Measurements from ENCODE around the gene KDM2B. TPM values are rescaled to one million over a fixed set of nuclear protein-coding genes. Genes with fewer than 3 reads are reported as not detected.

KDM2B gene
- polyA plus RNA-seq, 1 of the 3 experiments (the other 2 are of a cell fraction), result 11.5 TPM

DNA sequence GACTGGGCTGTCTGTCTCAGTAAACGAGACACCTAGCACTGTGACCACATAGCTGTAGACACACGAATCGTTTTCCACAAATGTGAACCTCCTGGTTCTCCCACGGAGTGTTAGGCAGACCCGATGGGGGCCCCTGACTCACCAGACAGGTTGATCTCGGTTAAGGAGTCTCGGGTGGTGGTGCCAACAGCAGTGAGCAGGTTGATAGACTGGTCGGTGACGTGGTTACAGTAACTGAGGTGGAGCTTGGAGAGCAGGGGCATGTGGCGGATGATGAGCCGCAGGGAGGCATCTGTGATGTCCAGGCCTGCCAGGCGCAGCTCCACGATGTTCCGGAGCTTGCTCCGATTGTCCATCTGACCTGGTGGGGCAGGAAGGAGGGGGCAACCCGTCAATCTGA is 141.1 kb downstream of the KDM2B start:
- no peak for TF ChIP-seq YY1 (IDR thresholded peaks at IDR 0.05; ENCODE audit: low read depth)
- TF ChIP-seq EZH2phosphoT487 (IDR thresholded peaks at IDR 0.05; ENCODE audit: borderline replicate concordance, low read depth), result no peak
- no peak for TF ChIP-seq FOXJ3 (CRISPR knock-in tag; IDR thresholded peaks at IDR 0.05)
- TF ChIP-seq RXRA (IDR thresholded peaks at IDR 0.05; ENCODE audit: borderline replicate concordance, low read depth), result no peak
- no peak for TF ChIP-seq RFX5 (IDR thresholded peaks at IDR 0.05; ENCODE audit: low read length)
- TF ChIP-seq JUND (IDR thresholded peaks at IDR 0.05), result no peak
- TF ChIP-seq CHD2 (IDR thresholded peaks at IDR 0.05; ENCODE audit: low read length, partially characterized antibody), result no peak
- no peak for TF ChIP-seq POLR2AphosphoS5 (IDR thresholded peaks at IDR 0.05; ENCODE audit: low read depth, low read length)
- TF ChIP-seq RCOR1 (IDR thresholded peaks at IDR 0.05; ENCODE audit: low read length), result no peak
- no peak for TF ChIP-seq TCF12 (IDR thresholded peaks at IDR 0.05)
- no peak for TF ChIP-seq TAF1 (IDR thresholded peaks at IDR 0.05; ENCODE audit: borderline replicate concordance, low read depth, low read length)
- TF ChIP-seq, protein P1, sequence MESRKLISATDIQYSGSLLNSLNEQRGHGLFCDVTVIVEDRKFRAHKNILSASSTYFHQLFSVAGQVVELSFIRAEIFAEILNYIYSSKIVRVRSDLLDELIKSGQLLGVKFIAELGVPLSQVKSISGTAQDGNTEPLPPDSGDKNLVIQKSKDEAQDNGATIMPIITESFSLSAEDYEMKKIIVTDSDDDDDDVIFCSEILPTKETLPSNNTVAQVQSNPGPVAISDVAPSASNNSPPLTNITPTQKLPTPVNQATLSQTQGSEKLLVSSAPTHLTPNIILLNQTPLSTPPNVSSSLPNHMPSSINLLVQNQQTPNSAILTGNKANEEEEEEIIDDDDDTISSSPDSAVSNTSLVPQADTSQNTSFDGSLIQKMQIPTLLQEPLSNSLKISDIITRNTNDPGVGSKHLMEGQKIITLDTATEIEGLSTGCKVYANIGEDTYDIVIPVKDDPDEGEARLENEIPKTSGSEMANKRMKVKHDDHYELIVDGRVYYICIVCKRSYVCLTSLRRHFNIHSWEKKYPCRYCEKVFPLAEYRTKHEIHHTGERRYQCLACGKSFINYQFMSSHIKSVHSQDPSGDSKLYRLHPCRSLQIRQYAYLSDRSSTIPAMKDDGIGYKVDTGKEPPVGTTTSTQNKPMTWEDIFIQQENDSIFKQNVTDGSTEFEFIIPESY (IDR thresholded peaks at IDR 0.05; ENCODE audit: borderline replicate concordance, low read depth), result no peak
- no peak for TF ChIP-seq ELF1 (IDR thresholded peaks at IDR 0.05)
- TF ChIP-seq, protein P2, sequence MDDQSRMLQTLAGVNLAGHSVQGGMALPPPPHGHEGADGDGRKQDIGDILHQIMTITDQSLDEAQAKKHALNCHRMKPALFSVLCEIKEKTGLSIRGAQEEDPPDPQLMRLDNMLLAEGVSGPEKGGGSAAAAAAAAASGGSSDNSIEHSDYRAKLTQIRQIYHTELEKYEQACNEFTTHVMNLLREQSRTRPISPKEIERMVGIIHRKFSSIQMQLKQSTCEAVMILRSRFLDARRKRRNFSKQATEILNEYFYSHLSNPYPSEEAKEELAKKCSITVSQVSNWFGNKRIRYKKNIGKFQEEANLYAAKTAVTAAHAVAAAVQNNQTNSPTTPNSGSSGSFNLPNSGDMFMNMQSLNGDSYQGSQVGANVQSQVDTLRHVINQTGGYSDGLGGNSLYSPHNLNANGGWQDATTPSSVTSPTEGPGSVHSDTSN (IDR thresholded peaks at IDR 0.05), result no peak
- no peak for TF ChIP-seq SMC3 (IDR thresholded peaks at IDR 0.05; ENCODE audit: low read depth, low read length)
- no peak for TF ChIP-seq SIN3A (IDR thresholded peaks at IDR 0.05; ENCODE audit: borderline replicate concordance, low read depth, low read length)
- no peak for TF ChIP-seq MXI1 (IDR thresholded peaks at IDR 0.05; ENCODE audit: low read depth, low read length)
- Histone ChIP-seq H3K4me3 (ENCODE audit: low read depth in 2 of 2, low read length in 1 of 2) (no peak overlapping the region), H3K4me1 (ENCODE audit: control insufficient read depth in 1 of 2, insufficient read depth in 2 of 2, low read depth in 1 of 2, low read length in 1 of 2) (peaks cover 0 to 2% of the 10 kb centered on the region in 2 experiments; a peak in 1 of 4 replicates), H3K36me3 (replicated peaks in 1 of 2; ENCODE audit: control insufficient read depth in 1 of 2, insufficient read depth in 2 of 2, low read length in 1 of 2) (peaks cover 30 to 40% of the 10 kb centered on the region in 2 experiments), H3K9ac (no peak overlapping the region), H3K27ac (ENCODE audit: low read depth in 2 of 2, low read length in 1 of 2) (no peak overlapping the region), H3K79me2 (ENCODE audit: insufficient read depth) (peaks cover 2% of the 10 kb centered on the region; the same call in 1 of the 2 replicates), H3K4me2 (no peak overlapping the region), H3K27me3 (ENCODE audit: insufficient read depth) (no peaks in the 10 kb centered on the region), H2AFZ (ENCODE audit: low read depth) (no peak overlapping the region), H4K20me1 (ENCODE audit: insufficient read depth) (no peaks in the 10 kb centered on the region), H3K9me3 (no peaks in the 10 kb centered on the region), H3K9me2 (no peaks in the 10 kb centered on the region), H3F3A (replicated peaks; ENCODE audit: insufficient read depth) (no peaks in the 10 kb centered on the region)
- 100% methylated on average over 6 of the region's 16 CpGs for WGBS (ENCODE audit: low lambda C conversion rate)
- DNase-seq, result peak; percentile 12
- ChIA-PET CTCF (interaction anchor here (0.7 to 3.8 kb wide), 3 partner anchors 8 to 105 kb away, joined by 3 to 27 read pairs (median 6); no protein-coding TSS in a partner anchor), POLR2A (no interaction called here)

DNA sequence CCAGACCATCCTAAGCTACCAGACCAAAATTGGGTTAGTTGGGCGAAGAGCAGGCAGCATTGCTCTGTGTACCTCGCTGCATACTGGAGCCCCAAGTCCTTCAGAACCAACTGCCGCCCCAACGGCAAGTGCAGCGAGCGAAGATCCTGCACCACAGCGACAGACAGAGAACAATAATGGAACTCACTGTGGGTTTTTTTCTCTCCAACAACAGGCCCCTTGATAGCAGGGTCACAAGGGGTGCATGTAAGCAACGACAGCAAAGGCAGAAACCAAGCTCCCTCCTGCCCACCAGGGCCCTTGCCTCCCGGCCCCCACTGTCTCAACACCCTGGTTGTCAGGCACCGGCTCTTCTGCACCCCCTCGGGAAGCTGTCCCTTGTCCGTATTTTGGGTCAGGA is 141.9 kb downstream of the KDM2B start:
- WGBS (ENCODE audit: low lambda C conversion rate), result 89% methylated on average over 11 of the region's 12 CpGs
- Histone ChIP-seq H3K9me3 (no peaks in the 10 kb centered on the region), H3K9me2 (no peaks in the 10 kb centered on the region), H3K36me3 (replicated peaks in 1 of 2; ENCODE audit: control insufficient read depth in 1 of 2, insufficient read depth in 2 of 2, low read length in 1 of 2) (peaks cover 36 to 38% of the 10 kb centered on the region in 2 experiments), H3K4me2 (no peak overlapping the region), H3K79me2 (ENCODE audit: insufficient read depth) (peaks cover 5% of the 10 kb centered on the region; the same call in 1 of the 2 replicates), H4K20me1 (ENCODE audit: insufficient read depth) (no peaks in the 10 kb centered on the region), H3K4me3 (ENCODE audit: low read depth in 2 of 2, low read length in 1 of 2) (no peak overlapping the region), H3K4me1 (ENCODE audit: control insufficient read depth in 1 of 2, insufficient read depth in 2 of 2, low read depth in 1 of 2, low read length in 1 of 2) (peaks cover 0 to 2% of the 10 kb centered on the region in 2 experiments; a peak in 1 of 4 replicates), H2AFZ (ENCODE audit: low read depth) (no peak overlapping the region), H3K9ac (no peak overlapping the region), H3F3A (replicated peaks; ENCODE audit: insufficient read depth) (no peaks in the 10 kb centered on the region), H3K27me3 (ENCODE audit: insufficient read depth) (no peaks in the 10 kb centered on the region), H3K27ac (ENCODE audit: low read depth in 2 of 2, low read length in 1 of 2) (no peak overlapping the region)
- ChIA-PET CTCF (interaction anchor here (1.1 to 3.8 kb wide), 4 partner anchors 8 to 104 kb away, joined by 3 to 27 read pairs (median 6); no protein-coding TSS in a partner anchor), POLR2A (no interaction called here)
- DNase-seq, result no peak
- no peak for TF ChIP-seq SMC3 (IDR thresholded peaks at IDR 0.05; ENCODE audit: low read depth, low read length)

Measured in SK-N-SH (cell line).